Esophagus squamous epithelium (tissue), 5 donors: ENCODE results near the gene NIPBL. TPM values are rescaled to one million over a fixed set of nuclear protein-coding genes. Genes with fewer than 3 reads are reported as not detected.

ENCODE experiments used
- DNase-seq: peaks from one replicate; lab custom pipeline; 2025; lab: John Stamatoyannopoulos, UW
- H3K27ac ChIP-seq, 4 donors: fragments of 200-600 bp; sonication (generic); one replicate each; pipeline ENCODE4 v1.5.1; 2016 to 2019; ENCODE audit warnings: mild to moderate bottlenecking in 1 of 4
- H3K27me3 ChIP-seq, 4 donors: fragments of 200-600 bp; sonication (generic); 1 replicate in 3 of 4; 2 replicates in 1 of 4; pipeline versions ENCODE4 v1.5.1 to v1.6.0; 2017 to 2021; ENCODE audit warnings: antibody characterized with exemption in 1 of 4
- H3K36me3 ChIP-seq, 3 donors: fragments of 200-600 bp; sonication (generic); one replicate each; pipeline ENCODE4 v1.5.1; 2016 to 2019
- H3K4me1 ChIP-seq, 3 donors: fragments of 200-600 bp; sonication (generic); one replicate each; pipeline ENCODE4 v1.5.1; 2017 to 2019
- H3K4me3 ChIP-seq, 4 donors: fragments of 200-600 bp; sonication (generic); 1 replicate in 3 of 4; 2 replicates in 1 of 4; pipeline ENCODE4 v1.5.1; 2016 to 2019; ENCODE audit warnings: mild to moderate bottlenecking in 2 of 4, moderate library complexity in 1 of 4
- H3K9me3 ChIP-seq, 3 donors: fragments of 200-600 bp; sonication (generic); one replicate each; pipeline ENCODE4 v1.5.1; 2016 to 2019
- CTCF ChIP-seq, 6 experiments: fragments of 450-650 bp in 4 of 6; fragments of 200-600 bp in 2 of 6; sonication (generic) in 2 of 6; IDR thresholded peaks; one replicate each; pipeline ENCODE4 v1.5.1; 2016 to 2019; ENCODE audit warnings: antibody characterized with exemption in 6 of 6, mild to moderate bottlenecking in 4 of 6, moderate library complexity in 4 of 6
- POLR2A ChIP-seq, 4 donors: fragments of 450-650 bp; IDR thresholded peaks; one replicate each; pipeline ENCODE4 v1.6.1; 2017; ENCODE audit warnings: antibody characterized with exemption in 4 of 4, mild to moderate bottlenecking in 4 of 4, moderate library complexity in 3 of 4
- WGBS, 2 donors: methylation state at CpG; one replicate each; pipeline ENCODE4 v1.1.5; 2018; 5-methylcytosine and 5-hydroxymethylcytosine counted together
- intact Hi-C: fragments of 100-400 bp; cut with DNase I; formaldehyde crosslinking; loops from one replicate; pipeline ENCODE4 v1.15.0; 2022
- total RNA-seq, 4 donors: library from RNA; depleted of rRNA; stranded (reverse); fragments of >200 nt; gene quantifications; one replicate each; pipeline ENCODE4 v1.1.0, GENCODE V29; 2016
- donor health status: DM: yes; HTN: yes; CAD: no.

NIPBL gene
- total RNA-seq, 4 donors from 2014 or later: 19.4 to 50.0 (median 31.3) TPM

DNA sequence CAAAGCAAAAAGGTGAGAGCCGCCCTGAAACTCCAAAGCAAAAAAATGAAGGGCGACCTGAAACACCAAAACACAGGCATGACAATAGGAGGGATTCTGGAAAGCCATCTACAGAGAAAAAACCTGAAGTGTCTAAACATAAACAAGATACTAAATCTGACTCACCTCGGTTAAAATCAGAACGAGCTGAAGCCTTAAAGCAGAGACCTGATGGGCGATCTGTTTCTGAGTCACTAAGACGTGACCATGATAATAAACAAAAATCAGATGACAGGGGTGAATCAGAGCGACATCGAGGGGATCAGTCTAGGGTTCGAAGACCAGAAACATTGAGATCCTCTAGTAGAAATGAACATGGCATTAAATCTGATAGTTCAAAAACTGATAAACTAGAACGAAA lies 108.8 kb downstream of the NIPBL start:
- no peak overlapping the region for H3K27ac ChIP-seq
- no peak for DNase-seq
- H3K4me1 ChIP-seq: peaks cover 0 to 5% (median 0%) of the 10 kb centered on the region in 3 donors
- no peaks in the 10 kb centered on the region for H3K27me3 ChIP-seq
- peaks cover 0 to 28% (median 8%) of the 10 kb centered on the region in 3 donors for H3K36me3 ChIP-seq
- H3K9me3 ChIP-seq: no peaks in the 10 kb centered on the region
- intact Hi-C loops: no loop called here
- TF ChIP-seq POLR2A (IDR thresholded peaks at IDR 0.05): no peak
- no peak for TF ChIP-seq CTCF (IDR thresholded peaks at IDR 0.05)
- WGBS, 2 donors: 91 to 94% methylated on average over 10 of the region's 10 CpGs
- no peak overlapping the region for H3K4me3 ChIP-seq

DNA sequence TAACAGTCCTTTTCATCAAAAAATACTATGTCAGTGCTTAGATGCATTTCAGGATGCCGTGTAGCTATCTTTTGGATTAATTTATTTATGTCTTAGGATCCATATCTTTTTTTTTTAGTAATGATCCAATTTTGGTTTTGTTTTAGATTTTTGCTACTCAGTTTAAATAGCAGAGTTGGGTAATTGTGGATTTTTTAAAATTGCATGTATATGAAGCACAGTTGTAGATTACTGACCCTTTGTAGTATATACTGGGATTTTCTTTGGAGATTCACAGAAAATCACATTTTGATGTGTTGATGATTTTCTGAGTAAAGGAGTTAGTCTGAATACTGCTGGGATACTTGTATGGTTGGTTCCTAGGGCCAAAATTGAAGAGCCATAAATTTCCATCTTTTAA lies 111.8 kb downstream of the NIPBL start:
- no peak overlapping the region for H3K4me3 ChIP-seq
- intact Hi-C loops: no loop called here
- no peaks in the 10 kb centered on the region for H3K27me3 ChIP-seq
- no peaks in the 10 kb centered on the region for H3K9me3 ChIP-seq
- WGBS, 2 donors: 90 to 93% methylated on average over 1 of the region's 1 CpG
- H3K4me1 ChIP-seq: no peaks in the 10 kb centered on the region
- peaks cover 0 to 27% (median 8%) of the 10 kb centered on the region in 3 donors for H3K36me3 ChIP-seq
- TF ChIP-seq POLR2A (IDR thresholded peaks at IDR 0.05) (no peak), CTCF (IDR thresholded peaks at IDR 0.05) (no peak)
- DNase-seq: no peak
- H3K27ac ChIP-seq: no peak overlapping the region

DNA sequence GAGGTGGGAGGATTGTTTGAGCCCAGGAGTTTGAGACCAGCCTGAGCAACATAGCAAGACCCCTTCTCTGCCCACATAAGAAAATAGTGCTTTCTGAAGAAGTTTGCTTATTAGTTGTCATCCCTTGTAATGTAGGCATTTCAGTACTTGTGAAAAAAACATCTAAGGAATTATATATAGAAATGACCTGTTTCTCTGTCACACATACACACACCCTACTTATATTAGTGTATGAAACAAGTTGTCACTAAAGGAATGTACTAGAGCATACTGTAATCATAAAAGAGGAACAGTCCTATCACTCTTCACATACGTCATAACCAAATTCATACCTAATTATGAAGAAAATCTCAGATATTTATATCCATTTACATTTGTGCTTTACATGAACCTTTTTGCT lies 122.0 kb downstream of the NIPBL start:
- no peaks in the 10 kb centered on the region for H3K9me3 ChIP-seq
- H3K36me3 ChIP-seq: peaks cover 0 to 93% (median 0%) of the 10 kb centered on the region in 3 donors
- no peak for TF ChIP-seq CTCF (IDR thresholded peaks at IDR 0.05)
- no peak for TF ChIP-seq POLR2A (IDR thresholded peaks at IDR 0.05)
- 86% methylated on average over 1 of the region's 1 CpG for WGBS, 2 donors
- intact Hi-C loops: no loop called here
- no peaks in the 10 kb centered on the region for H3K27me3 ChIP-seq
- H3K4me3 ChIP-seq: no peak overlapping the region
- H3K27ac ChIP-seq: no peak overlapping the region
- H3K4me1 ChIP-seq: no peaks in the 10 kb centered on the region
- DNase-seq: no peak

- H3K9me3 ChIP-seq: no peaks in the 10 kb centered on the region
- TF ChIP-seq POLR2A (IDR thresholded peaks at IDR 0.05) (no peak), CTCF (IDR thresholded peaks at IDR 0.05) (no peak)
- WGBS, 2 donors: 80 to 93% methylated on average over 1 of the region's 1 CpG
- peaks cover 0 to 98% (median 4%) of the 10 kb centered on the region in 3 donors for H3K36me3 ChIP-seq
- no peaks in the 10 kb centered on the region for H3K4me1 ChIP-seq
- no peak for DNase-seq
- H3K27ac ChIP-seq: no peak overlapping the region
- H3K4me3 ChIP-seq: no peak overlapping the region
- intact Hi-C loops: no loop called here
- no peaks in the 10 kb centered on the region for H3K27me3 ChIP-seq
These were observed 125.7 kb downstream of the NIPBL start for GRCh38 chr5:37002176-37002751.

DNA sequence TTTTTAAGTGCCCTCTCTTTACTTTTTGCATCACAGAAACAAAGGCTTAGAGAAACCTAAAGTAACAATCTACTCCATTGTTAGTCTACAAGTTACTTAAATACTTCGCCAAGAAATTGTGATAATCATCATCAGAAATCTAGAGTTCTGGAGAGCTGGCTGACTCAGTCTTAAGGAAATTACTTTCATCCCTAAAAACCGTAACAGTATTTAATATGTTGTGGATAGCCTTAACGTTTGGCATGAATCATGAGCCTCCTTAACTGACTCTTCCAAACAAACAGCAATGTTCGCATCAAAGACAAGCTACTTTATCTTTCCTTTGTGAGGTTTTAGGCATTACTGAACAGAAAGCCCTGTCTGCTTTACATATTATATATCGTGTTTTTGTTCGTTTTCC lies 128.7 kb downstream of the NIPBL start:
- intact Hi-C loops: no loop called here
- peaks cover 5 to 98% (median 8%) of the 10 kb centered on the region in 3 donors for H3K36me3 ChIP-seq
- H3K27ac ChIP-seq: no peak overlapping the region
- H3K4me3 ChIP-seq: no peak overlapping the region
- H3K4me1 ChIP-seq: no peaks in the 10 kb centered on the region
- TF ChIP-seq POLR2A (IDR thresholded peaks at IDR 0.05) (no peak), CTCF (IDR thresholded peaks at IDR 0.05) (no peak)
- WGBS, 2 donors: 66 to 72% methylated on average over 6 of the region's 6 CpGs
- DNase-seq: no peak
- no peaks in the 10 kb centered on the region for H3K27me3 ChIP-seq
- H3K9me3 ChIP-seq: no peaks in the 10 kb centered on the region
